Inflammatory macrophage treated with lipopolysaccharide for 1 hour (primary cell): Measurements from ENCODE around the gene LDLRAD3.

Experiments used
- DNase-seq, 2 donors: peaks; one replicate each; pipeline ENCODE4 v3.0.0-alpha.2; 2020 to 2022

Gene LDLRAD3

GRCh38 chr11:35962369-35963138 is 18.7 kb downstream of the LDLRAD3 start:
- DNase-seq = peak in 1 of 2 donors; percentile 17

- no peak for DNase-seq
Measured at GRCh38 chr11:35963911-35964310, 20.0 kb downstream of the LDLRAD3 start.

GRCh38 chr11:35964841-35965240 is 21.0 kb downstream of the LDLRAD3 start:
- DNase-seq = no peak

GRCh38 chr11:35967042-35967441 is 23.2 kb downstream of the LDLRAD3 start:
- no peak for DNase-seq

- no peak for DNase-seq
Measured at GRCh38 chr11:35968386-35969088, 24.7 kb downstream of the LDLRAD3 start.

GRCh38 chr11:35969089-35970042 is 25.5 kb downstream of the LDLRAD3 start:
- no peak for DNase-seq

- no peak for DNase-seq
Measured at GRCh38 chr11:35970445-35970844, 26.6 kb downstream of the LDLRAD3 start.

GRCh38 chr11:35971841-35972422 is 28.1 kb downstream of the LDLRAD3 start:
- DNase-seq = no peak

GRCh38 chr11:35974882-35975589 is 31.2 kb downstream of the LDLRAD3 start:
- no peak for DNase-seq

GRCh38 chr11:35976434-35976833 is 32.6 kb downstream of the LDLRAD3 start:
- no peak for DNase-seq

GRCh38 chr11:35978183-35978582 is 34.3 kb downstream of the LDLRAD3 start:
- no peak for DNase-seq

GRCh38 chr11:35978891-35979290 is 35.0 kb downstream of the LDLRAD3 start:
- no peak for DNase-seq

- DNase-seq = peak; percentile 46 to 55
Measured at GRCh38 chr11:35980686-35981390, 37.0 kb downstream of the LDLRAD3 start.

- DNase-seq = no peak
Measured at GRCh38 chr11:35981581-35981980, 37.7 kb downstream of the LDLRAD3 start.

GRCh38 chr11:35982061-35982460 is 38.2 kb downstream of the LDLRAD3 start:
- no peak for DNase-seq

- DNase-seq = peak; percentile 13 to 40
Measured at GRCh38 chr11:35983981-35984380, 40.1 kb downstream of the LDLRAD3 start.

GRCh38 chr11:35986947-35987346 is 43.1 kb downstream of the LDLRAD3 start:
- DNase-seq = no peak

- DNase-seq = no peak
Measured at GRCh38 chr11:35990170-35990569, 46.3 kb downstream of the LDLRAD3 start.

- DNase-seq = no peak
Measured at GRCh38 chr11:35990816-35991215, 47.0 kb downstream of the LDLRAD3 start.

GRCh38 chr11:35992548-35992947 is 48.7 kb downstream of the LDLRAD3 start:
- peak; percentile 12 to 19 for DNase-seq

- DNase-seq = no peak
Measured at GRCh38 chr11:35994421-35994820, 50.6 kb downstream of the LDLRAD3 start.
